ENCODE results near the gene SRC.

SRC gene

DNA sequence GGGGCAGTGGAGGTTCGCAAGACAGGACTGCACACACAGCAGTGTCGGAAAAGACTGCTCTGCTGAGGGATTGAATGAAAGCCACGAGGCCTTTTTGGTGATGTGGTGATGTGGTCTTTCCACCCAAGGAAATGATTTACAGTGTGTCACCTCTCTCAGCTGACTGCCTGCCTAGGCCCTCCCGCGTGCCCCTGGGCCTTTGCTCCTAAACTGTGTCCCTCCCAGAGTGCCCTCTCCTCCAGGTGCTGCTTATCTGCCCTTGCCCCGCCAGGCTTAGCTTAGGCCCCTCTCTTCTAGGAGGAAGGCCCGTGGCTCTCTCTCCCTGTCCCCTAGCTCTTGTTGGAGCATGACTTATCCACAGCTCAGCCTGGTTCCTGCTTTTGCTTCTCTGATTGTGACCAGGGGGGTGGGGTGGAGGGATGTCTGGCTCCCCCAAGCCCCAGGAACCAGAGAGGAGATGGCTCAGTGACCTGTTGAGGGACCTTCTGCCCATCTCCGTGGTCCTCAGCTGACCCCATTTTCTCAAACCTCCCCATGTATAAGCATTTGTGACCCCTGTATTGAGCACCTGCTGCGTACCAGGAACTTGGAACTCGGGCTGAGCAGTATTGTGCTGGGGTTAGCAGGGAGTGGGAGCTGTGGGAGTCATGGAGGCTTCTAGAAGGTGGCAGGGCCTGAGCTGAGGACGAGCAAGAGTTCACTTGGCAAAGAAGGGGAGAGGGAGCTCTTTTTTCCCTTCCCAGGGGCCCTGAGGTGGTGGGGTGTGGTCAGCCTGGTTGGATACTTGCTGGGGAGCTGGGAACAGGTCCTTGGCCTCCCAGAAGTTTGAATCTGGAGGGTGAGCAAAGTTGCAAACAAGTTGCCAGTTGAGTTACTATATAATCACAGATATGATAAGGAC is 2.2 kb downstream of the SRC start:
- Histone ChIP-seq H3K9me3 (replicated peaks; ENCODE audit: low read length) (no peaks in the 10 kb centered on the region), H3K27me3 (ENCODE audit: control insufficient read depth, insufficient read depth, low read length) (no peaks in the 10 kb centered on the region), H3K4me1 (ENCODE audit: control insufficient read depth, insufficient read depth, low read length) (peaks cover 21% of the 10 kb centered on the region), H3K4me2 (ENCODE audit: low read length) (no peak overlapping the region), H3K9ac (ENCODE audit: low read depth, low read length) (no peak overlapping the region), H3K4me3 (ENCODE audit: low read length) (no peak overlapping the region), H3K36me3 (ENCODE audit: insufficient read depth, low read length) (peaks cover 2% of the 10 kb centered on the region)

DNA sequence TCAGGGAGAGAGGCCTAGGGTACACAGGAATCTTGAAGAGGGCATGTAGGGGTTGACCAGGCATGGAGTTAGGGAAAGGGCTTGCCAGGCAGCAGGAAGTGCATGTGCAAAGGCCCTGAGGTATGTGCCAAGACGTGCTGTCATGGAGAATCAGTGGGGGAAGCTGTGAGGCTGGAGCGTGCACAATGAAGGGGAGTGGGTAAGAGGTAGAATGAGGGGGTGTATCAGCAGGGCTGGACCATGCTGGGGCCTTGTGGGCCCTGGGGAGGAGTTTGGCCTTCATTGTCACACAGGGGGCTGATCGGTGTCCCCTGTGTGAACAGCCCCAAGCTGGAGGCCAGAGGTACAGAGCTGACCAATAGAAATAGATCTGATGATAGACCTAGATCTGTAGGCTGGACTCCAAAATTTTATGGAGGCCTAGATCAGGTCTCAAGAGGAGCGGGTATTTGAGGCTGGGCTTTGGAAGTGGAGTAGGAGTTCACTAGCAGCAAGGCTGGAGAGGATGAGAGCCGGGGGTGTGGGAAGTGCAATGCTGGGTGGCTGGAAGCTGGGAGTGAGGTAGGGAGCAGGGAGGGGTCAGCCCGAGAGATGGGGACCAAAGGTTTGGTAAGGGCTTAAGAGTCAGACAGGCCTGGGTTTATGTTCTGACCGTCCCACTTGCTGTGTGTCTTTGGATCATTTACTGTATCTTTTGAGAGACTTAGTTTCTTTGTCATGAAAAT is 3.0 kb downstream of the SRC start:
- H3K36me3 ChIP-seq (ENCODE audit: insufficient read depth, low read length), result peaks cover 2% of the 10 kb centered on the region
- H3K4me3 ChIP-seq (ENCODE audit: low read length), result no peak overlapping the region
- H3K9me3 ChIP-seq (replicated peaks; ENCODE audit: low read length), result no peaks in the 10 kb centered on the region
- H3K9ac ChIP-seq (ENCODE audit: low read depth, low read length), result no peak overlapping the region
- peaks cover 21% of the 10 kb centered on the region for H3K4me1 ChIP-seq (ENCODE audit: control insufficient read depth, insufficient read depth, low read length)
- H3K4me2 ChIP-seq (ENCODE audit: low read length), result no peak overlapping the region
- H3K27me3 ChIP-seq (ENCODE audit: control insufficient read depth, insufficient read depth, low read length), result no peaks in the 10 kb centered on the region

DNA sequence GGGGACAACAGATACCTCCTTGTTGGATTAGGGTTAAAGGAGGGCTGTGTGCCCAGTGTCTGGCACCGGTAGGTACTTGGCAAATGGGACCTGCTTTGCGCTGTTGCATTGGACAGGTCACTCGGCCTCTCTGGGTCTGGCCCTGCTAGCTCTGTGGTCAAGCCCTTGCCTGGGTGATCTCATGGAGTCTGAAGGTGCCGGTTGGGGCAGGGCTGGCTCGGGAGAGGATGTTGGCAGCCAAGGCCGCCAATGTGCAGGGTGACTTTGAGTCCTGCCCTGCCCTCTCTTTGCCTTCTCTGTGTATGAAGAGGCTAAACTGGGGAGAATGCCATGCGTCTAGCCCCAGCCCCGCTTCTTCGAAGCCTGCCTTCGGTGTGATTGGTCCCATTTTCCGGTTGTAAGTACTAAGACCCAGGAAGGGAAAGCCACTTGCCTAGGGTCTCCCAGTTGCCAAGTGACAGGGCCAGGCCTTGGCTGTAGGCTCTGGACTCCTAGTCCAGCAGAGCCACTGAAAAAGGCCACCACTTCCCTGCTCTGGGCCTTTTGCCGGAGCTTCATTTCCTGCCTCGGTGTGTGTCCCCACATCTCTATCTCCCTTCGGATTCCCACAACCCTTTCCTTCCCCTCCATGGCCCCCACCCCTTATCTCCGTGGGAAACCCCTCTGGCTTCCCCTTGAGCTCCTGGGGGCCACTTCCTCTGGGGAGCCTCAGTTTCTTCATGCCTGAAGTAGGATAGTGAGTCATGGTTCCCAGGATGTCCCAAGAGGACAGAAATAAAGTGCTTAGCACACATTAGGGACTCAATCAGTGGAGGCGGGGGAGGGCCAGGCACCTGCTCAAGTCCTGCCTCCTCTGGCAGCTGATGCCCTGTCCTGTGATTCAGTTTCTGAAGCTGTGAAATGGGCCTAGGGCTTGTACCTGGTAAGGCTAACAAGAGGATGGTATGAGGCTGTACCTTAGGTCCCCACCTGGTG is 3.9 kb downstream of the SRC start:
- H3K4me3 ChIP-seq (ENCODE audit: low read length), result no peak overlapping the region
- no peak overlapping the region for H3K9ac ChIP-seq (ENCODE audit: low read depth, low read length)
- H3K4me2 ChIP-seq (ENCODE audit: low read length), result peak overlapping the region; percentile 19
- H3K9me3 ChIP-seq (replicated peaks; ENCODE audit: low read length), result no peaks in the 10 kb centered on the region
- H3K4me1 ChIP-seq (ENCODE audit: control insufficient read depth, insufficient read depth, low read length), result peaks cover 21% of the 10 kb centered on the region
- peaks cover 2% of the 10 kb centered on the region for H3K36me3 ChIP-seq (ENCODE audit: insufficient read depth, low read length)
- no peaks in the 10 kb centered on the region for H3K27me3 ChIP-seq (ENCODE audit: control insufficient read depth, insufficient read depth, low read length)

DNA sequence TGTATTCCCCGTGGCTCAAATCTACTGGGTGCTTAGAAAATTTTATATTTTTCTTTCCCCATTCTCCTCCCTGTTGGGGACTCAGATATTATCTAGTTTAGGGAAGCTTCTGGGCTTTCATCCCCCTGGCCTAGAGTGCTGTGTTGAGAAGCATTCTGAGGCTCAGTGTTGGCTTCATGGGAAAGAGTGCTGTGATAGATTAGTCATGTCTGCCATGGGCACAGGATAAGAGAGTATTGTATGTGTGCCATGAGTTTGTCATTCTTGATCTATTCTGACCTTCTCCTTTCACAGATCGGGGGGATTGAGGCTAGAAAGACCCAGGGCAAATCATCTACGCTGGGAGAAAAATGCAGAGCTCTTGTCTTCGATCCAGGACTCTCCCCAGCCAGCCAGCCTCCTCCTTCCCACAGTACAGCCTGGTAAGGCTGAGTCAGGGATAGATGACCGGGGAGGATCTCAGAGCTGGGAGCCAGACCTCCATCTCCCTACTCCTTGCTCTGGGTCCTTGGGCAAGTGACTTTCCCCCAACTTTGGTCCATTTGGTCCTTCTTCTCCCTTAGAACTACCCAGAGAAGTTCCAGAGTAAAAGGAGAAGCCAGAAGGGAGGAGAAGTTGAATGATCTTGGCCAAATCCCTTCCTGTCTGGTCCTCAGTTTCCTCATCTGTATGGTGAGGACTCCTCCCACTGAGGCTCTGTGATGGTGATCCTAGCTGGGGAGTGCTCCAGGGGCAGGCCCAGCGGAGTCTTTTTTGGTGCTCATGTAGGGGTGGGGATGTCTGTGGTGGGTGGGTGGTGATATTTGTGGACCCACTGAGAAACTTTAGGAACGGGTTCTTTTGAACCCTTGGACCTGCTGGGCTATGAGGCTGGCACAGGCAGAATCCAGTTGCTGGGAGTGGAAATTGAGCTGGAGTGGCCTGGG is 5.0 kb downstream of the SRC start:
- Histone ChIP-seq H3K9ac (ENCODE audit: low read depth, low read length) (no peak overlapping the region), H3K36me3 (ENCODE audit: insufficient read depth, low read length) (peaks cover 2% of the 10 kb centered on the region), H3K4me2 (ENCODE audit: low read length) (no peak overlapping the region), H3K4me3 (ENCODE audit: low read length) (no peak overlapping the region), H3K4me1 (ENCODE audit: control insufficient read depth, insufficient read depth, low read length) (peaks cover 23% of the 10 kb centered on the region), H3K9me3 (replicated peaks; ENCODE audit: low read length) (no peaks in the 10 kb centered on the region), H3K27me3 (ENCODE audit: control insufficient read depth, insufficient read depth, low read length) (no peaks in the 10 kb centered on the region)

DNA sequence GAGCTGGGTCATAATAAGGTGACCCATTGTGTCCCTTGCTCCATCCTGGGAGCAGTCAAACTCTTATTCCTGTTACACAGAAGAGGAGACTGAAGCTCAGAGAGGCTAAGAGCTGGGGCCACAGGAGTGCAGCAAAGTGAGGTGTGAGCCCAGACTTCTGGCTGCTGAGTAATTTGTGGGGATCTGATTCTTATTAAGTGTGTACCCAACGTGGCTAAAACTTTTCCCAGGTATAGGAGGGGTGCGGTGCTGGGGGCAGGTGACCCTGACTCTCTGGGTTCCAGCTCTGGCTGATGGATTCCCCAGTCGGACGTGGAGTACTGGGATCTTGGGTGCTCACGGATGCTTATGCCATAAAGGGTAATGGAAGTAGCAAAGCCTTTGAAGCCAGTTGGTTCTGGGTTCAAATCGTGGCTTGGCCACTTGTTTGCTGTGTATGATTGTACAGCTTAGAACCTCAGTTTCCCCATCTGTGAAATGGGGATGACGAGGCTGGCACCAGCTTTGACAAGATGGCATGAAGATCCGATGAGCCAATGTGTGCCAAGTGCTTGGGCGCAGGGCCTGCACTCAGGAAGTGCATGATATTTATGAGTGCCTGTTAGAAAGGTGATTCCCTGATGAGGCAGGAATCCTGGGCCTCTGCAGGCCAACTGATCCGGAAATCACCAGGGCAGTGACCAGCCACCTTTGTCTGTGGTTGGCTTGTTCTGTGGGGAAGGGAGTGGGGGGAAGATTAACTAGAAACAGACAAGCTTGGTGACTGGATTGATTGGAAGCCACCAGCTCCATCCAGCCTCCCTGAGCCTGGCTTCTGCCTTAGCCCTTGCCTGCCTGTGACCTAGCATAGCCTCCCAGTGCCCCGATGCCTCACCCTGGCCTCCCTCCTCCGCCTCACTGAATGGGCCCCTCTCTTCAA is 6.0 kb downstream of the SRC start:
- Histone ChIP-seq H3K4me1 (ENCODE audit: control insufficient read depth, insufficient read depth, low read length) (peaks cover 30% of the 10 kb centered on the region), H3K27me3 (ENCODE audit: control insufficient read depth, insufficient read depth, low read length) (no peaks in the 10 kb centered on the region), H3K9ac (ENCODE audit: low read depth, low read length) (no peak overlapping the region), H3K36me3 (ENCODE audit: insufficient read depth, low read length) (peaks cover 2% of the 10 kb centered on the region), H3K9me3 (replicated peaks; ENCODE audit: low read length) (no peaks in the 10 kb centered on the region), H3K4me3 (ENCODE audit: low read length) (no peak overlapping the region), H3K4me2 (ENCODE audit: low read length) (no peak overlapping the region)

DNA sequence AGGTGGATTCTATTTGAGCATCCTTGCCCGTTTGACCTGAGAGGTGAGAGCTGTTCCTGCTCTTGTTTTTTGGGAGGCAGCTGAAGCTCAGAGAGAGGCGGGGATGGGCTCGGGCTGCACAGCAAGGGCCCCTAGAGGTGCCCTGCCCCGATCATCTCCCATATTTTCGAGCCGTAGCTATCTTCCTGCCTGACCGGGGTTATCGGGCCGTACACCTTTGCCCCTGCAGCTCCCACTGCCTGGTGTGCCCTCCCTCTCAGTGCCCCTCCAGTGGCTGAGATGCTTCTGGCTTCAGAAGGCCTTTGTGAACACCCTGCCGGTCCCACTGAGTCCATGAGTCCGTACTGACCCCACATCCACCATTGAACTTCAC is 6.7 kb downstream of the SRC start:
- H3K4me2 ChIP-seq (ENCODE audit: low read length), result no peak overlapping the region
- H3K4me3 ChIP-seq (ENCODE audit: low read length), result no peak overlapping the region
- H3K4me1 ChIP-seq (ENCODE audit: control insufficient read depth, insufficient read depth, low read length), result peaks cover 26% of the 10 kb centered on the region
- H3K36me3 ChIP-seq (ENCODE audit: insufficient read depth, low read length), result peaks cover 2% of the 10 kb centered on the region
- H3K9ac ChIP-seq (ENCODE audit: low read depth, low read length), result no peak overlapping the region
- H3K9me3 ChIP-seq (replicated peaks; ENCODE audit: low read length), result no peaks in the 10 kb centered on the region
- H3K27me3 ChIP-seq (ENCODE audit: control insufficient read depth, insufficient read depth, low read length), result no peaks in the 10 kb centered on the region

DNA sequence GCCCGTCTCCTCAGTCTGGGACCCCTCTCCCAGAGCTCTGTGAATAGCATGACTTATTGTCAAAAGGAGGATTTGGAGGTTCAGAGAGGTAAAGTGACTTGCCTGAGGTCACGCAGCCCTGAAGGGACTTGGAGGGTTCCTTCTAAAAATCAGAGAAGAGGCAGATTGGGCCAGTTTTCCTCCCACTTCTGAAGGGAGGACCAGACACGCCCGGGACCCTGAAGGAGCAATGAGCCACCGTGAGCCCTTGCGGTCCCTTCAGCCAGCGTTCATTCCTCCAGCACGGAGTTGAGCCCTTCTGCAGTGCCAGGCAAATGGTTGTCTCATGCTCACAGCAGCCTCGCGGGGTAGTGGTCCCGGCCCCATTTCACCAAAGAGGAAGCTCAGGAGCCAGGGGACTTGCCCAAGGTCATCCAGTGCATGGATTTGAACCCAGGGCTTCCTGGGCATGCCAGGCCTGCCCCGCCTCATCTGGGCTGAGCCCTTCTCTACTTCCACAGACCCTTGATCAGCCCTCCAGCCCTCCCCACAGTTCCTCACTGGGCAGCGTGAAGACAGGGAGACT is 7.4 kb downstream of the SRC start:
- H3K27me3 ChIP-seq (ENCODE audit: control insufficient read depth, insufficient read depth, low read length), result no peaks in the 10 kb centered on the region
- H3K4me2 ChIP-seq (ENCODE audit: low read length), result no peak overlapping the region
- H3K4me3 ChIP-seq (ENCODE audit: low read length), result no peak overlapping the region
- H3K4me1 ChIP-seq (ENCODE audit: control insufficient read depth, insufficient read depth, low read length), result peaks cover 29% of the 10 kb centered on the region
- no peaks in the 10 kb centered on the region for H3K9me3 ChIP-seq (replicated peaks; ENCODE audit: low read length)
- H3K36me3 ChIP-seq (ENCODE audit: insufficient read depth, low read length), result peaks cover 2% of the 10 kb centered on the region
- no peak overlapping the region for H3K9ac ChIP-seq (ENCODE audit: low read depth, low read length)

DNA sequence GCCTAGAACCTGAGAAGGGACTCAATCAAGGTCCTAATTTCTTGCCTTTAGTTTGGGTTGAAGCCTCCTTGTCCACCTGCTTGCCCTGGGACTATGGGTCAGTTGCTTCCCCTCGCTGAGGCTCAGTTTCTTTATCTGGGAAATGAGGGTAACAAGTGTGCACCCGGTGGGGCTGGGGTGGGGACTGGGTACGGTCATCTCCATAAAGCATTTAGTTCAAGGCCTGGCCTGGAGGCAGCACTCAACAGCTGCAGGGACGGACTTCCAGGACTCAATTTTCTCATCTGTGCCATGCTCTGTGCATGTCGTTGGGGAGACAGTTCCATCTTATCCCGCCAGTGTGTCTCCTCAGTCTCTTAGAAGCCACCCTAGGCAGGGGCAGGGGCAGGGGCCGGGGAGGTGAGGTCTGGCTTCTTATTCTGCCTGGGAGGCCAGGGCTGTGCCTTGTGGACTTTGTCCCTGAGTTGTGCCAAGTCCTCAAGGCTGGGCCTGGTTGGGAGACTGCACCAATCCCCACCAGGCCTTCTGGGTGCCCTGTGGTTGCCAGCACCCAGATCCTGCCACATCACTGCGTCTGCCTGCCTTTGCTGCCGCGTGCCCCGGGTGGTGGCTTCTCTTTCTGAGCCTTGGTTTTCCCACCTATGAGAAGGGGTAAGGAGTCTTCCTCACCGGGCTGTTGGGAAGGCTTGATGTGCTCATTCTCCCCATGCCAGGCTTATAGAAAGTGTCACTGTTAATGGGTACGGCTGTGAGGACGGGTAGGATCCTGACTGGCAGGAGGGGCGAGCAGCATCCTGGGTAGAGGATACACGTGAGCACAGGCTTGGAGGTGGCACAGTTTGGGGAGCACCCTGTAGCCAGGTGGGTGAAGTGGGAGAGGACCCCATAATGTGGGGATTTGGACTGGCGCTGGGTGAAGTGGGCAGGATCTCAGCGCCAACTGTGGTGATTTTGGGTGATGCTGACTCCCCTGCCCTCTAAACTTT is 8.6 kb downstream of the SRC start:
- H3K36me3 ChIP-seq (ENCODE audit: insufficient read depth, low read length), result peaks cover 2% of the 10 kb centered on the region
- no peak overlapping the region for H3K9ac ChIP-seq (ENCODE audit: low read depth, low read length)
- no peaks in the 10 kb centered on the region for H3K9me3 ChIP-seq (replicated peaks; ENCODE audit: low read length)
- H3K4me1 ChIP-seq (ENCODE audit: control insufficient read depth, insufficient read depth, low read length), result peaks cover 35% of the 10 kb centered on the region
- H3K4me3 ChIP-seq (ENCODE audit: low read length), result no peak overlapping the region
- H3K4me2 ChIP-seq (ENCODE audit: low read length), result no peak overlapping the region
- H3K27me3 ChIP-seq (ENCODE audit: control insufficient read depth, insufficient read depth, low read length), result no peaks in the 10 kb centered on the region

Data from skeletal muscle satellite cell (primary cell).